Measurements from ENCODE around the gene HAND2.

GRCh38 chr4:173522160-173522950 lies 7.7 kb downstream of the HAND2 start:
- TF ChIP-seq CTCF (conservative IDR thresholded peaks at IDR 0.05; ENCODE audit: low read length) = no peak
- no peak for TF ChIP-seq EZH2phosphoT487 (IDR thresholded peaks at IDR 0.05; ENCODE audit: borderline replicate concordance)

Data from Loucy (cell line).